Vagina (tissue), 2 donors: ENCODE measurements around the gene AP5B1. TPM values are rescaled to one million over a fixed set of nuclear protein-coding genes. Genes with fewer than 3 reads are reported as not detected.

Experiments
- DNase-seq, 2 donors: peaks; one replicate each; pipeline ENCODE4 v3.0.0-alpha.2; 2017; ENCODE audit errors: extremely low spot score in 2 of 2
- H3K27ac ChIP-seq: fragments of 200-600 bp; sonication (generic); one replicate; pipeline ENCODE4 v1.5.1; 2019
- H3K27me3 ChIP-seq: fragments of 200-600 bp; sonication (generic); one replicate; pipeline ENCODE4 v1.5.1; 2019
- H3K36me3 ChIP-seq, 2 donors: fragments of 200-600 bp; sonication (generic); one replicate each; pipeline ENCODE4 v1.5.1; 2017 to 2019
- H3K4me1 ChIP-seq: fragments of 200-600 bp; sonication (generic); one replicate; pipeline ENCODE4 v1.5.1; 2019
- H3K4me3 ChIP-seq, 2 donors: fragments of 200-600 bp; sonication (generic); 1 replicate in 1 of 2; 2 replicates in 1 of 2; pipeline ENCODE4 v1.5.1; 2016 to 2019
- H3K9me3 ChIP-seq: fragments of 200-600 bp; sonication (generic); one replicate; pipeline ENCODE4 v1.5.1; 2019
- POLR2A ChIP-seq, 2 donors: fragments of 450-650 bp; IDR thresholded peaks; one replicate each; pipeline ENCODE4 v1.6.1; 2017; ENCODE audit warnings: antibody characterized with exemption in 2 of 2, mild to moderate bottlenecking in 2 of 2, moderate library complexity in 2 of 2
- POLR2AphosphoS5 ChIP-seq, 2 donors: sonication (generic); formaldehyde crosslinking; IDR thresholded peaks; one replicate each; pipeline ENCODE4 v1.9.0; 2017; ENCODE audit warnings: antibody characterized with exemption in 2 of 2, mild to moderate bottlenecking in 2 of 2, low read depth in 1 of 2; ENCODE audit not compliant: insufficient read depth in 1 of 2
- intact Hi-C: fragments of 100-400 bp; cut with DNase I; formaldehyde crosslinking; loops from one replicate; pipeline ENCODE4 v1.15.1; 2023
- total RNA-seq: library from RNA; depleted of rRNA; stranded (reverse); fragments of >200 nt; gene quantifications from one replicate; pipeline ENCODE4 v1.2.3, GENCODE V29; 2016
- TF ChIP-seq, protein P1 (sequence below), 3 experiments: fragments of 450-650 bp in 2 of 3; fragments of 200-600 bp in 1 of 3; sonication (generic) in 1 of 3; IDR thresholded peaks; one replicate each; pipeline ENCODE4 v1.5.1; 2017 to 2019; ENCODE audit warnings: antibody characterized with exemption in 3 of 3, mild to moderate bottlenecking in 2 of 3, moderate library complexity in 2 of 3

Gene AP5B1
- total RNA-seq, 1 donor from 2014 or later = 16.5 TPM

DNA sequence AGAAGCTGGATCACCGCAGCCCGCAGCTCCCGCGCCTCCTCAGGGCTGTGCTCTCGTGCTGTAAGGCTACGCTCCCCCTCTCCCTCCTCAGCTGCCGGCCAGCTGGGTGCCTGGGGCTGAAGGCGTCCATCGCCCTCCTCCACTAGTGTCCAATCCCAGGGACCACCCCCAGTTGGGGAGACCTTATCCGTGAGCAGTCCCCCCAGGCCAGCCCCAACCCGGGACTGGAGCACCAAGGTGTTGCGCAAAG is 1.2 kb downstream of the AP5B1 start:
- H3K36me3 ChIP-seq = peaks cover 0 to 20% of the 10 kb centered on the region in 2 donors
- H3K4me3 ChIP-seq = peak overlapping the region; percentile 79 to 99
- peaks cover 34% of the 10 kb centered on the region for H3K4me1 ChIP-seq
- no peaks in the 10 kb centered on the region for H3K9me3 ChIP-seq
- peak overlapping the region; percentile 76 for H3K27ac ChIP-seq
- intact Hi-C loops = no loop called here
- H3K27me3 ChIP-seq = no peaks in the 10 kb centered on the region
- TF ChIP-seq, protein P1, sequence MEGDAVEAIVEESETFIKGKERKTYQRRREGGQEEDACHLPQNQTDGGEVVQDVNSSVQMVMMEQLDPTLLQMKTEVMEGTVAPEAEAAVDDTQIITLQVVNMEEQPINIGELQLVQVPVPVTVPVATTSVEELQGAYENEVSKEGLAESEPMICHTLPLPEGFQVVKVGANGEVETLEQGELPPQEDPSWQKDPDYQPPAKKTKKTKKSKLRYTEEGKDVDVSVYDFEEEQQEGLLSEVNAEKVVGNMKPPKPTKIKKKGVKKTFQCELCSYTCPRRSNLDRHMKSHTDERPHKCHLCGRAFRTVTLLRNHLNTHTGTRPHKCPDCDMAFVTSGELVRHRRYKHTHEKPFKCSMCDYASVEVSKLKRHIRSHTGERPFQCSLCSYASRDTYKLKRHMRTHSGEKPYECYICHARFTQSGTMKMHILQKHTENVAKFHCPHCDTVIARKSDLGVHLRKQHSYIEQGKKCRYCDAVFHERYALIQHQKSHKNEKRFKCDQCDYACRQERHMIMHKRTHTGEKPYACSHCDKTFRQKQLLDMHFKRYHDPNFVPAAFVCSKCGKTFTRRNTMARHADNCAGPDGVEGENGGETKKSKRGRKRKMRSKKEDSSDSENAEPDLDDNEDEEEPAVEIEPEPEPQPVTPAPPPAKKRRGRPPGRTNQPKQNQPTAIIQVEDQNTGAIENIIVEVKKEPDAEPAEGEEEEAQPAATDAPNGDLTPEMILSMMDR (IDR thresholded peaks at IDR 0.05) = no peak
- TF ChIP-seq POLR2AphosphoS5 (IDR thresholded peaks at IDR 0.05; ENCODE audit: insufficient read depth in 1 of 2, low read depth in 1 of 2) = no peak
- no peak for TF ChIP-seq POLR2A (IDR thresholded peaks at IDR 0.05)
- peak in 1 of 2 donors; percentile 85 for DNase-seq

DNA sequence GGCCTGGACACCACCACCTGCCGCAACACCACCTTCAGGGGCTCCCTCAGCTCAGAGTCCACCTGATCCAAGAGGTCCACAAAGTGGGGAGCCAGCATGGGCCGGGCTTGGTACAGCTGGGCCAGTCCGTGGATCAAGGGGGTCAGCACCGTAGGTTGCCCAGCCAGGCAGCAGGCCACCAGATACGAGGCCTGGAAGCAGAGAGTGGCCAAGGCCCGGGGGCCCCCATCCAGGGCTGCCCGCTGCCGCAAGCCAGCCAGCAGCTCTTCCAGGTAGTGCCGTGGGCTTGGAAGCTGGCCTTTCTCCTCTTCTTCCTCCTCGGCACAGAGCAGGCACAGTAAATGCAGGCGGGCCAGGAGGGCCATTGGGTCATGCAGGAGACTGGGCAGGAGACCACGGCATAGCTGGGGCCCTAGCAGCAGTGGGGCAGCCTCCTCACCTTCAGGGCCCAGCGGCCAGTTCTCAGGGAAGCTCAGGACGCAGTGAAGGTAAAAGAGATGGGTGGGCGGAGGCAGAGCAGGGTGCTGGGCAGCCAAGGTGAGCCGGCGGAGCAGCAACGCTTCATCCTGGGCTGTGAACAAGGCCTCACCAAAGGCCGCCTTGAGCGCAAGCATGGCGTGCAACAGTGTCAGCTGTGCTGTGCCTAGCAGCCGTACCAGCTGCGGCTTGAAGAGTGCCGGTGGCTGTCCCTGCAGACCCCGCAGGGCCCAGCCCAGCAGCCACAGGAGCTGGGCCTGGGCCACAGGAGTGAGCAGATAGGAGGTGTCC is 1.7 kb downstream of the AP5B1 start:
- H3K36me3 ChIP-seq = peaks cover 0 to 20% of the 10 kb centered on the region in 2 donors
- H3K4me1 ChIP-seq = peaks cover 34% of the 10 kb centered on the region
- H3K27ac ChIP-seq = peak overlapping the region; percentile 76
- DNase-seq = peak; percentile 78 to 91
- no peak for TF ChIP-seq POLR2A (IDR thresholded peaks at IDR 0.05)
- TF ChIP-seq, protein P1 (IDR thresholded peaks at IDR 0.05) = no peak
- peak overlapping the region; percentile 79 to 99 for H3K4me3 ChIP-seq
- H3K27me3 ChIP-seq = no peaks in the 10 kb centered on the region
- no peaks in the 10 kb centered on the region for H3K9me3 ChIP-seq
- intact Hi-C loops = no loop called here

DNA sequence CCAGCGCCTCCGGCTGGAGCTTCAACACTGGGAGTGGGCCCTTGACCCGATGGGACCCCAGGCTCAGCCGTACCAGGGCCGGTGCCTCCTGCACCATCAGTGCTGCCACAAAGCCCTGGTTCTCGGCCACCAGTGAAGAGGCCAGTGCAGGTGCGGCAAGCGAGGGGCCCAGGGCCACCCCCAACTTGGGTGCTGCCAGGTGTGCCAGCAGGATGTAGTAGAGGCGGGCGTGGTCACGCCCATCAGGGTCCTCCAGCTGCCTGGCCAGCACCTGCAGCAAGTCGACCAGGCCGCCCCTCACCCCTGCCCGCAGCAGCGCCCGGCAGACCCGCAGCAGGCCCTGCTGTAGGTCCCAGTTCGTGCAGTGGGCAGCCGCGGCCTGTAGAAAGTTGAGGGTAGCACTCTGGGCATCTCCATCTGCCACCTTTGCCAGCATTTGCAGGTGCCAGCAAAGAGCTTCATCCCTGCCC is 2.3 kb downstream of the AP5B1 start:
- Histone ChIP-seq H3K27me3 (no peaks in the 10 kb centered on the region), H3K9me3 (no peaks in the 10 kb centered on the region), H3K27ac (no peak overlapping the region), H3K36me3 (peaks cover 0 to 20% of the 10 kb centered on the region in 2 donors), H3K4me3 (no peak overlapping the region), H3K4me1 (peaks cover 34% of the 10 kb centered on the region)
- intact Hi-C loops = no loop called here
- peak in 1 of 2 donors; percentile 86 for DNase-seq
- TF ChIP-seq POLR2AphosphoS5 (IDR thresholded peaks at IDR 0.05; ENCODE audit: insufficient read depth in 1 of 2, low read depth in 1 of 2) = no peak
- TF ChIP-seq, protein P1 (IDR thresholded peaks at IDR 0.05) = no peak
- no peak for TF ChIP-seq POLR2A (IDR thresholded peaks at IDR 0.05)

DNA sequence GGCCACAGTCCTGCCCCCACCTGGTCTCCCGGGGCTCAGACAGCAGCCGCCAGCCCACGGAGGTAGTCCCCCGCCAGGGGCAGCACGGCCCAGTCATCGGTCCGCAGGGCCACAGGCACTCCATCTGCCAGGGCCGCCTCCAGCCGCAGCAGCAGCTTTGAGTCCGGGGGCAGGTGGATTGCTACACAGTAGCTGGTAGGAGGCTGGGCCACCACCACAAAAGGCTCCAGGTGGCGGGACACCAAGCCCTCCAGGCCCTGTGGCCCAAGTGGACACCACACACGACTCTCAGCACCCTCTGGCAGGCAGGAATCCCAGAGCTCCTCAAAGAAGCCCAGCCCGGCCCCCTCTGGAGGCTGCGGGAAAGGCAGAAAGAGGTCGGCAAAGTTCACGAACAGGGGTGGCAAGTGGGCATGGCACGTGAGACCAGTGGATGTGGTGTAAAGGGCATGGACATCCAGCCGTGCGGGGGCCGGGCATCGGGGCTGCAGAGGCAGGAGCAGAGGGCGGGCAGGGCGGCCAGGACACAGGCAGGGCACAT is 2.9 kb downstream of the AP5B1 start:
- peak; percentile 61 to 70 for DNase-seq
- Histone ChIP-seq H3K27ac (no peak overlapping the region), H3K27me3 (no peaks in the 10 kb centered on the region), H3K9me3 (no peaks in the 10 kb centered on the region), H3K4me3 (no peak overlapping the region), H3K4me1 (peaks cover 34% of the 10 kb centered on the region), H3K36me3 (peaks cover 0 to 20% of the 10 kb centered on the region in 2 donors)
- intact Hi-C loops = no loop called here
- TF ChIP-seq POLR2A (IDR thresholded peaks at IDR 0.05) (no peak), POLR2AphosphoS5 (IDR thresholded peaks at IDR 0.05; ENCODE audit: insufficient read depth in 1 of 2, low read depth in 1 of 2) (no peak)
- TF ChIP-seq, protein P1 (IDR thresholded peaks at IDR 0.05) = no peak

DNA sequence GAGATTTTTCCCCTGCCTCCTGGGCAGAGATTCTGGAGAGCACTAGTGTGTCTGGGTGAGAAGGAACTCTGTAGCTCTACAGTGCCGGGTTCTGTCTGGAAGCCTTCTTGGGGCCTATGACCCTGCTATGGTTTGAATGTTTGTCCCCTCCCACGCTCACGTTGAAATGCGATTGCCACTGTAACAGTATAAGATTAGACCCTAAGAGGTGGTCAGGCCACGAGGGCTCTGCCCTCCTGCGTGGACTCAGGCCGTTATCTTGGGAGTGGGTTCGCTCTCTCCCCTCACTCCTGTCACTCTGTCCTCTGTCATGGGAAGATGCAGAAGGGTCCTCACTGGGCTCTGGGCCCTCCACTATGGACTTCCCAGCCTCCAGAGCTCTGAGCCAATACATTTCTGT is 3.5 kb downstream of the AP5B1 start:
- no peak for DNase-seq
- intact Hi-C loops = no loop called here
- no peaks in the 10 kb centered on the region for H3K27me3 ChIP-seq
- H3K4me3 ChIP-seq = no peak overlapping the region
- TF ChIP-seq POLR2AphosphoS5 (IDR thresholded peaks at IDR 0.05; ENCODE audit: insufficient read depth in 1 of 2, low read depth in 1 of 2) (no peak), POLR2A (IDR thresholded peaks at IDR 0.05) (no peak)
- TF ChIP-seq, protein P1 (IDR thresholded peaks at IDR 0.05) = no peak
- no peak overlapping the region for H3K27ac ChIP-seq
- peaks cover 0 to 20% of the 10 kb centered on the region in 2 donors for H3K36me3 ChIP-seq
- H3K9me3 ChIP-seq = no peaks in the 10 kb centered on the region
- H3K4me1 ChIP-seq = peaks cover 34% of the 10 kb centered on the region
